Measurements from ENCODE around the gene UBE2G1. TPM values are rescaled to one million over a fixed set of nuclear protein-coding genes. Genes with fewer than 3 reads are reported as not detected.

Gene UBE2G1
- total and polyA plus RNA-seq, 2 of the 13 experiments (the other 11 are each of a cell fraction or from before 2014, with no cell fraction given) = 27.9 to 42.6 TPM

- TF ChIP-seq ZNF407 (CRISPR knock-in tag; IDR thresholded peaks at IDR 0.05; ENCODE audit: not compliant biosample characterization) (no peak), ZNF543 (CRISPR knock-in tag; IDR thresholded peaks at IDR 0.05) (no peak), NR1H2 (CRISPR knock-in tag; IDR thresholded peaks at IDR 0.05; ENCODE audit: borderline replicate concordance, low read depth) (0 out of 2 replicates have a peak, but pooled peaks have one; percentile 4), BCLAF1 (IDR thresholded peaks at IDR 0.05) (no peak), ZBTB25 (CRISPR knock-in tag; IDR thresholded peaks at IDR 0.05) (no peak), ZFYVE20 (CRISPR knock-in tag; IDR thresholded peaks at IDR 0.05; ENCODE audit: borderline replicate concordance, low read depth) (no peak), ZNF589 (CRISPR knock-in tag; conservative IDR thresholded peaks at IDR 0.05) (no peak), RFXAP (CRISPR knock-in tag; IDR thresholded peaks at IDR 0.05; ENCODE audit: borderline replicate concordance) (no peak), GTF3A (CRISPR knock-in tag; conservative IDR thresholded peaks at IDR 0.05) (no peak), ARNT (IDR thresholded peaks at IDR 0.05) (no peak), CHD2 (IDR thresholded peaks at IDR 0.05; ENCODE audit: low read depth, low read length) (0 out of 2 replicates have a peak, but pooled peaks have one; percentile 31), PHF5A (CRISPR knock-in tag; IDR thresholded peaks at IDR 0.05; ENCODE audit: low read depth, unreplicated experiment) (no peak), FOXP4 (CRISPR knock-in tag; IDR thresholded peaks at IDR 0.05) (no peak), ZFX (CRISPR knock-in tag; IDR thresholded peaks at IDR 0.05; ENCODE audit: low read depth) (peak; percentile 12), TBX3 (IDR thresholded peaks at IDR 0.05; ENCODE audit: borderline replicate concordance) (no peak)
These were observed 698 bp downstream of the UBE2G1 start (continued) for GRCh38 chr17:4365628-4366326.

Data from HepG2 (cell line).